CD14-positive monocyte (primary cell): Measurements from ENCODE around the gene FMNL3. TPM values are rescaled to one million over a fixed set of nuclear protein-coding genes. Genes with fewer than 3 reads are reported as not detected.
A peak's percentile ranks its signal among the peaks of the same experiment; 100 is the strongest.

Source experiments
- DNase-seq, 3 donors: peaks; one replicate each; pipeline ENCODE4 v3.0.0-alpha.2; 2011 to 2022
- H2AFZ ChIP-seq: 2 replicates; pipeline ENCODE4 v1.6.0; 2012; ENCODE audit warnings: mild to moderate bottlenecking, low read depth, low read length, inconsistent platforms; ENCODE audit not compliant: insufficient read depth, poor library complexity, severe bottlenecking
- H3K27ac ChIP-seq, 2 donors: 1 replicate in 1 of 2; 2 replicates in 1 of 2; pipeline ENCODE4 v1.5.1; 2012 to 2013; ENCODE audit warnings: low read length in 2 of 2, control low read depth in 1 of 2, inconsistent platforms in 1 of 2, low read depth in 1 of 2, mild to moderate bottlenecking in 1 of 2
- H3K27me3 ChIP-seq, 2 donors: one replicate each; pipeline versions ENCODE4 v1.6.0 to v1.6.1; 2011 to 2013; ENCODE audit warnings: low read length in 2 of 2; ENCODE audit not compliant: control insufficient read depth in 2 of 2, insufficient read depth in 2 of 2
- H3K36me3 ChIP-seq, 2 donors: replicated peaks in 1 of 2; 1 replicate in 1 of 2; 2 replicates in 1 of 2; pipeline versions ENCODE4 v1.5.1 to v1.6.1; 2012 to 2013; ENCODE audit warnings: low read length in 2 of 2, control low read depth in 1 of 2, inconsistent platforms in 1 of 2, mild to moderate bottlenecking in 1 of 2; ENCODE audit not compliant: insufficient read depth in 2 of 2, control insufficient read depth in 1 of 2
- H3K4me1 ChIP-seq, 2 donors: 1 replicate in 1 of 2; 2 replicates in 1 of 2; pipeline versions ENCODE4 v1.5.1 to v1.6.1; 2012 to 2013; ENCODE audit warnings: low read length in 2 of 2, control low read depth in 1 of 2, inconsistent platforms in 1 of 2, mild to moderate bottlenecking in 1 of 2, moderate library complexity in 1 of 2; ENCODE audit not compliant: insufficient read depth in 2 of 2, control insufficient read depth in 1 of 2
- H3K4me2 ChIP-seq: replicated peaks from 2 replicates; pipeline ENCODE3; 2012; ENCODE audit warnings: low read length, moderate library complexity, mild to moderate bottlenecking; ENCODE audit not compliant: poor library complexity, severe bottlenecking; ENCODE audit errors: extremely low read depth
- H3K4me3 ChIP-seq, 3 experiments: fragments of 200-600 bp in 1 of 3; sonication (generic) in 1 of 3; replicated peaks in 1 of 3; 1 replicate in 2 of 3; 2 replicates in 1 of 3; pipeline ENCODE4 v1.5.1; 2011 to 2013; ENCODE audit warnings: low read length in 3 of 3, mild to moderate bottlenecking in 3 of 3, control low read depth in 2 of 3, low read depth in 2 of 3, inconsistent platforms in 1 of 3, moderate library complexity in 1 of 3
- H3K79me2 ChIP-seq: 2 replicates; pipeline ENCODE4 v1.6.0; 2012; ENCODE audit warnings: mild to moderate bottlenecking, control low read depth, inconsistent platforms, low read length, moderate library complexity; ENCODE audit not compliant: insufficient read depth
- H3K9ac ChIP-seq: 2 replicates; pipeline ENCODE4 v1.6.0; 2017; ENCODE audit warnings: low read length, mild to moderate bottlenecking; ENCODE audit not compliant: insufficient read depth, poor library complexity, severe bottlenecking
- H3K9me3 ChIP-seq, 2 donors: replicated peaks in 1 of 2; 1 replicate in 1 of 2; 2 replicates in 1 of 2; pipeline versions ENCODE4 v1.5.1 to v1.6.1; 2012 to 2013; ENCODE audit warnings: low read length in 2 of 2, control low read depth in 1 of 2; ENCODE audit not compliant: control insufficient read depth in 1 of 2, insufficient read depth in 1 of 2
- H4K20me1 ChIP-seq: 2 replicates; pipeline ENCODE4 v1.6.0; 2012; ENCODE audit warnings: mild to moderate bottlenecking, low read length, control low read depth, moderate library complexity; ENCODE audit not compliant: insufficient read depth
- H3K27ac Mint-ChIP-seq, 7 donors: one replicate each; pipeline ENCODE4 v1.8.0; 2020; ENCODE audit warnings: mild to moderate bottlenecking in 7 of 7, mixed read lengths in 7 of 7, moderate library complexity in 6 of 7, inconsistent platforms in 2 of 7
- H3K27me3 Mint-ChIP-seq, 3 donors: one replicate each; pipeline ENCODE4 v1.8.0; 2021 to 2022; ENCODE audit warnings: low read depth in 3 of 3, mild to moderate bottlenecking in 3 of 3, mixed read lengths in 3 of 3, moderate library complexity in 3 of 3, inconsistent platforms in 1 of 3
- H3K36me3 Mint-ChIP-seq, 2 donors: one replicate each; pipeline ENCODE4 v1.8.0; 2020; ENCODE audit warnings: mixed read lengths in 2 of 2, inconsistent platforms in 1 of 2, mild to moderate bottlenecking in 1 of 2
- H3K4me1 Mint-ChIP-seq: one replicate; pipeline ENCODE4 v1.8.0; 2020; ENCODE audit warnings: mild to moderate bottlenecking, mixed read lengths
- H3K4me3 Mint-ChIP-seq, 2 donors: one replicate each; pipeline ENCODE4 v1.8.0; 2020; ENCODE audit warnings: mild to moderate bottlenecking in 2 of 2, mixed read lengths in 2 of 2, moderate library complexity in 1 of 2
- H3K9me3 Mint-ChIP-seq, 7 donors: one replicate each; pipeline ENCODE4 v1.8.0; 2020 to 2022; ENCODE audit warnings: mixed read lengths in 7 of 7, mild to moderate bottlenecking in 6 of 7, moderate library complexity in 6 of 7, inconsistent platforms in 2 of 7
- CTCF ChIP-seq: fragments of 200-600 bp; IDR thresholded peaks from one replicate; pipeline ENCODE4 v1.8.0; 2022; ENCODE audit warnings: antibody characterized with exemption, mild to moderate bottlenecking
- WGBS: methylation state at CpG from one replicate; pipeline ENCODE4 v1.1.5; 2013; ENCODE audit warnings: missing lambda C conversion rate; ENCODE audit not compliant: insufficient coverage; 5-methylcytosine and 5-hydroxymethylcytosine counted together
- intact Hi-C, 2 donors: fragments of 100-400 bp; cut with micrococcal nuclease; formaldehyde crosslinking; loops; one replicate each; pipeline versions ENCODE4 v1.15.0 to v1.15.1; 2023
- polyA plus RNA-seq, 3 donors: library from polyadenylated mRNA; depleted of rRNA in 1 of 3; unstranded in 2 of 3; stranded (reverse) in 1 of 3; fragments of 300-500 nt in 2 of 3; fragments of >200 nt in 1 of 3; fragmentation: Illumina TruSeq in 2 of 3; gene quantifications; 1 replicate in 2 of 3; 2 replicates in 1 of 3; pipeline ENCODE4 v1.2.3, GENCODE V29; 2012 to 2021

FMNL3 gene
- polyA plus RNA-seq, 3 donors, result 1.5 to 5.4 (median 1.7) TPM

- Mint-ChIP-seq H3K4me3 (no peak overlapping the region), H3K9me3 (no peaks in the 10 kb centered on the region), H3K27ac (no peak overlapping the region), H3K36me3 (peaks cover 62 to 65% of the 10 kb centered on the region in 2 donors), H3K4me1 (peaks cover 9% of the 10 kb centered on the region), H3K27me3 (peaks cover 0 to 1% (median under 1%) of the 10 kb centered on the region in 3 donors)
- no peak overlapping the region for H3K9ac ChIP-seq
- no peak for DNase-seq
- no peaks in the 10 kb centered on the region for H3K4me1 ChIP-seq
- H3K4me3 ChIP-seq, result no peak overlapping the region
- no peaks in the 10 kb centered on the region for H4K20me1 ChIP-seq
- no peaks in the 10 kb centered on the region for H3K9me3 ChIP-seq
- peaks cover 28 to 79% of the 10 kb centered on the region in 2 donors for H3K36me3 ChIP-seq
- H3K79me2 ChIP-seq, result no peaks in the 10 kb centered on the region
- no peak for TF ChIP-seq CTCF
- intact Hi-C loops, result no loop called here
- H3K27me3 ChIP-seq, result no peaks in the 10 kb centered on the region
- no peak overlapping the region for H3K27ac ChIP-seq
- 79% methylated on average over 8 of the region's 8 CpGs for WGBS
- H2AFZ ChIP-seq, result no peak overlapping the region
- H3K4me2 ChIP-seq, result no peak overlapping the region
Observed at GRCh38 chr12:49651855-49652254, 55.4 kb downstream of the FMNL3 start.

- H3K36me3 ChIP-seq, result peaks cover 30 to 71% of the 10 kb centered on the region in 2 donors
- Mint-ChIP-seq H3K27me3 (peaks cover 0 to 1% (median 1%) of the 10 kb centered on the region in 3 donors), H3K4me1 (peaks cover 3% of the 10 kb centered on the region), H3K4me3 (no peak overlapping the region), H3K9me3 (no peaks in the 10 kb centered on the region), H3K36me3 (peaks cover 65 to 68% of the 10 kb centered on the region in 2 donors), H3K27ac (peak overlapping the region in 1 of 7 donors; percentile 47)
- 89% methylated on average over 4 of the region's 5 CpGs for WGBS
- no peaks in the 10 kb centered on the region for H3K79me2 ChIP-seq
- no peak overlapping the region for H3K9ac ChIP-seq
- H3K4me3 ChIP-seq, result no peak overlapping the region
- no peak overlapping the region for H3K4me2 ChIP-seq
- H3K4me1 ChIP-seq, result peaks cover 1% of the 10 kb centered on the region in 2 donors
- no peaks in the 10 kb centered on the region for H3K27me3 ChIP-seq
- no peak overlapping the region for H3K27ac ChIP-seq
- intact Hi-C loops, result no loop called here
- H2AFZ ChIP-seq, result no peak overlapping the region
- TF ChIP-seq CTCF, result no peak
- no peaks in the 10 kb centered on the region for H3K9me3 ChIP-seq
- no peak for DNase-seq
- no peaks in the 10 kb centered on the region for H4K20me1 ChIP-seq
Observed at GRCh38 chr12:49649892-49650291, 57.3 kb downstream of the FMNL3 start.
